IMR-90 (cell line): ENCODE measurements around the gene IL18RAP. TPM values are rescaled to one million over a fixed set of nuclear protein-coding genes. Genes with fewer than 3 reads are reported as not detected.

Experiments used
- ATAC-seq: fragments of 200-7000 bp; cut with Tn5 transposase; 2 replicates; pipeline ENCODE4 v1.9.1; 2020; ENCODE audit warnings: low read depth, mild to moderate bottlenecking, moderate library complexity
- BruUV-seq: library from RNA; stranded (reverse); fragments of 400-500 nt; replicated peaks from 2 replicates; lab custom pipeline; 2021; lab: Mats Ljungman, UMichigan
- CTCF ChIA-PET: fragments of 300-600 bp; formaldehyde crosslinking; extraction: SDS; loops from one replicate; lab custom pipeline; 2021; ENCODE audit warnings: antibody characterized with exemption; lab: Yijun Ruan, JAX
- POLR2A ChIA-PET: fragments of 300-600 bp; sonication (Branson Sonifier 250); formaldehyde crosslinking; loops from one replicate; lab custom pipeline; 2022; ENCODE audit warnings: antibody characterized with exemption; ENCODE audit not compliant: unreplicated experiment; lab: Charles Lee
- DNase-seq: peaks from one replicate; pipeline ENCODE4 v3.0.0; 2013
- H2AFZ ChIP-seq: replicated peaks from 2 replicates; pipeline ENCODE3; 2013; ENCODE audit warnings: low read length, mild to moderate bottlenecking; ENCODE audit not compliant: poor library complexity
- H2AK5ac ChIP-seq: 2 replicates; pipeline ENCODE4 v1.6.1; 2013; ENCODE audit warnings: low read depth, low read length, inconsistent platforms
- H2AK9ac ChIP-seq: replicated peaks from 2 replicates; pipeline ENCODE3; 2013; ENCODE audit warnings: mild to moderate bottlenecking, low read depth, low read length, moderate library complexity; ENCODE audit not compliant: poor library complexity
- H2BK120ac ChIP-seq: 2 replicates; pipeline ENCODE4 v1.6.1; 2013; ENCODE audit warnings: low read depth, low read length, inconsistent platforms
- H2BK15ac ChIP-seq: 3 replicates; pipeline ENCODE4 v1.6.1; 2013; ENCODE audit warnings: low read depth, low read length, inconsistent platforms
- H2BK20ac ChIP-seq: 2 replicates; pipeline ENCODE4 v1.6.1; 2013; ENCODE audit warnings: low read depth, mild to moderate bottlenecking, inconsistent platforms, low read length, moderate library complexity
- H2BK5ac ChIP-seq: 2 replicates; pipeline ENCODE4 v1.6.1; 2013; ENCODE audit warnings: mild to moderate bottlenecking, low read depth, low read length, inconsistent platforms; ENCODE audit not compliant: poor library complexity, severe bottlenecking
- H3K14ac ChIP-seq: replicated peaks from 2 replicates; pipeline ENCODE4 v1.6.1; 2013; ENCODE audit warnings: low read depth, low read length, inconsistent platforms
- H3K18ac ChIP-seq: 2 replicates; pipeline ENCODE4 v1.6.1; 2013; ENCODE audit warnings: low read depth, low read length, control low read depth
- H3K23ac ChIP-seq: 2 replicates; pipeline ENCODE4 v1.6.1; 2013; ENCODE audit warnings: low read depth, low read length, inconsistent platforms
- H3K27ac ChIP-seq: 2 replicates; pipeline ENCODE4 v1.5.1; 2013; ENCODE audit warnings: mild to moderate bottlenecking, control low read depth, low read length; ENCODE audit not compliant: insufficient read depth
- H3K27me3 ChIP-seq: 2 replicates; pipeline ENCODE4 v1.6.1; 2013; ENCODE audit warnings: low read length; ENCODE audit not compliant: control insufficient read depth, insufficient read depth
- H3K36me3 ChIP-seq: 2 replicates; pipeline ENCODE4 v1.6.1; 2013; ENCODE audit warnings: low read length, mixed read lengths; ENCODE audit not compliant: control insufficient read depth, insufficient read depth
- H3K4ac ChIP-seq: 2 replicates; pipeline ENCODE4 v1.6.1; 2013; ENCODE audit warnings: low read depth, low read length, inconsistent platforms
- H3K4me1 ChIP-seq: 2 replicates; pipeline ENCODE4 v1.6.1; 2013; ENCODE audit warnings: low read length, mixed read lengths; ENCODE audit not compliant: control insufficient read depth, insufficient read depth
- H3K4me2 ChIP-seq: 2 replicates; pipeline ENCODE4 v1.6.1; 2013; ENCODE audit warnings: low read depth, mild to moderate bottlenecking, control low read depth, low read length, moderate library complexity
- H3K4me3 ChIP-seq: 2 replicates; pipeline ENCODE4 v1.5.1; 2013; ENCODE audit warnings: low read depth, mild to moderate bottlenecking, control low read depth, low read length, moderate library complexity; ENCODE audit not compliant: insufficient read depth
- H3K56ac ChIP-seq: 2 replicates; pipeline ENCODE4 v1.6.1; 2013; ENCODE audit warnings: low read length, inconsistent platforms; ENCODE audit not compliant: insufficient read depth; ENCODE audit errors: extremely low read depth
- H3K79me1 ChIP-seq, 2 experiments: 2 replicates each; pipeline ENCODE4 v1.6.1; 2013; ENCODE audit warnings: low read length in 2 of 2, inconsistent platforms in 1 of 2, low read depth in 1 of 2
- H3K9ac ChIP-seq: 2 replicates; pipeline ENCODE4 v1.6.1; 2013; ENCODE audit warnings: low read depth, low read length, control low read depth
- H3K9me1 ChIP-seq: 2 replicates; pipeline ENCODE4 v1.6.1; 2013; ENCODE audit warnings: low read length, inconsistent platforms; ENCODE audit not compliant: insufficient read depth
- H3K9me3 ChIP-seq: 2 replicates; pipeline ENCODE4 v1.6.1; 2013; ENCODE audit warnings: low read length; ENCODE audit not compliant: control insufficient read depth, insufficient read depth
- H4K20me1 ChIP-seq: 2 replicates; pipeline ENCODE4 v1.6.1; 2013; ENCODE audit warnings: low read length, inconsistent platforms; ENCODE audit not compliant: insufficient read depth
- H4K5ac ChIP-seq: 2 replicates; pipeline ENCODE4 v1.6.1; 2013; ENCODE audit warnings: mild to moderate bottlenecking, low read depth, low read length, control low read depth
- H4K8ac ChIP-seq, 2 experiments: 2 replicates each; pipeline ENCODE4 v1.6.1; 2013; ENCODE audit warnings: low read depth in 2 of 2, low read length in 2 of 2, control low read depth in 1 of 2, inconsistent platforms in 1 of 2
- H4K91ac ChIP-seq: 2 replicates; pipeline ENCODE4 v1.6.1; 2013; ENCODE audit warnings: low read depth, low read length, inconsistent platforms; ENCODE audit not compliant: insufficient read depth
- FOS ChIP-seq: fragments of 150-350 bp; IDR thresholded peaks from 2 replicates; pipeline ENCODE4 v1.6.1; 2016; ENCODE audit warnings: low read depth, low read length
- SMC3 ChIP-seq: fragments of 150-350 bp; IDR thresholded peaks from 2 replicates; pipeline ENCODE4 v1.6.1; 2016; ENCODE audit warnings: low read depth, mild to moderate bottlenecking, antibody characterized with exemption, low read length, moderate library complexity
- WGBS, 2 experiments: methylation state at CpG; one replicate each; pipeline versions ENCODE4 v1.1.5 to v1.1.7; 2013; ENCODE audit warnings: missing lambda C conversion rate in 2 of 2; ENCODE audit not compliant: insufficient read length in 1 of 2; ENCODE audit errors: extremely low coverage in 2 of 2; 5-methylcytosine and 5-hydroxymethylcytosine counted together
- dilution Hi-C: fragments of 300-500 bp; cut with HindIII; formaldehyde crosslinking; loops from one replicate; pipeline ENCODE4 v1.14.3; 2018; ENCODE audit warnings: low sequenced_read_pairs; ENCODE audit not compliant: unreplicated experiment
- in situ Hi-C: fragments of 300-500 bp; cut with MboI; formaldehyde crosslinking; loops from 3 replicates; pipeline ENCODE4 v1.14.3; 2019; ENCODE audit warnings: low sequenced_read_pairs, inconsistent platforms, mixed read lengths
- intact Hi-C: fragments of 100-400 bp; cut with micrococcal nuclease; formaldehyde crosslinking; loops from 2 replicates; pipeline ENCODE4 v1.10.0; 2022
- polyA plus RNA-seq, 3 experiments: library from polyadenylated mRNA; depleted of rRNA; stranded (reverse); fragments of >200 nt; gene quantifications; 2 replicates each; pipeline ENCODE4 v1.2.3, GENCODE V29; 2012; ENCODE audit warnings: low replicate concordance in 1 of 3
- total RNA-seq: library from RNA; depleted of rRNA; stranded (reverse); fragments of >200 nt; gene quantifications from 2 replicates; pipeline ENCODE4 v1.2.3, GENCODE V29; 2012

The IL18RAP gene
- total and polyA plus RNA-seq, 2 of the 4 experiments (the other 2 are of a cell fraction), result not detected

DNA sequence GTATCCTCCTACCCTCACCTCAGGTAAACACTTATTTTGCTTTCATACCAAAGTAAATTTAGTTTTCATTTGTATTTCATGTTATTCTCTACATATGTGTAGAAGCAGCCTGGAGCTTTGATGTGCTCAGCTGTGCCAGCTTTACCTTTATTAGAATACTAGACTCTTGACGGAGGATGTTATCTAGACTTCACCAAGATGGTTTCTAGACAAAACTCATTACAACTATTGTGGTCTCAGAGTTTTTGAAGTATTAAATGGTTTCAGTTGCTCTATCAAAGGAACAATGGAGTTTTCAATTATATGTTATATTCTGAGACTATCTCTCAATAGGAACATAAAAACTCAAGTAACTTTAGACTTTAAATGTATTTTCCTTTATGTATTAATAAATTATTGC lies 5.0 kb upstream of the IL18RAP start:
- H3K18ac ChIP-seq, result no peak overlapping the region
- ChIA-PET CTCF (interaction anchor here (1.3 kb wide), 1 partner anchor 13 kb away, joined by 3 read pairs; no protein-coding TSS in a partner anchor), POLR2A (no interaction called here)
- no peak overlapping the region for H3K56ac ChIP-seq
- no peak overlapping the region for H2AK5ac ChIP-seq
- intact Hi-C loops, result no loop called here
- no peaks in the 10 kb centered on the region for H3K79me1 ChIP-seq
- in situ Hi-C loops, result no loop called here
- dilution Hi-C loops, result no loop called here
- H4K91ac ChIP-seq, result no peak overlapping the region
- WGBS, 2 experiments, result no CpG with 5 or more reads among the region's 1 CpG
- H3K9me3 ChIP-seq, result no peaks in the 10 kb centered on the region
- no peak overlapping the region for H3K14ac ChIP-seq
- TF ChIP-seq SMC3 (no peak), FOS (no peak)
- H3K4ac ChIP-seq, result no peak overlapping the region
- peaks cover 18% of the 10 kb centered on the region for H3K27me3 ChIP-seq
- no peak overlapping the region for H3K23ac ChIP-seq
- no peak overlapping the region for H4K8ac ChIP-seq
- no peak overlapping the region for H2BK120ac ChIP-seq
- H4K20me1 ChIP-seq, result no peaks in the 10 kb centered on the region
- H3K4me2 ChIP-seq, result no peak overlapping the region
- H3K9me1 ChIP-seq, result no peaks in the 10 kb centered on the region
- no peaks in the 10 kb centered on the region for H3K36me3 ChIP-seq
- DNase-seq (no peak), ATAC-seq (no peak)
- H3K4me1 ChIP-seq, result no peaks in the 10 kb centered on the region
- no peak overlapping the region for H2AFZ ChIP-seq
- no peak overlapping the region for H2BK20ac ChIP-seq
- no peak overlapping the region for H4K5ac ChIP-seq
- H3K4me3 ChIP-seq, result no peak overlapping the region
- H3K9ac ChIP-seq, result no peak overlapping the region
- no peak overlapping the region for H2AK9ac ChIP-seq
- no TSS peak for BruUV-seq
- no peak overlapping the region for H2BK15ac ChIP-seq
- no peak overlapping the region for H2BK5ac ChIP-seq
- no peak overlapping the region for H3K27ac ChIP-seq
